Suppressor macrophage treated with lipopolysaccharide for 4 hours (primary cell): ENCODE data around the gene SATL1.
"Not testable (repeated sequence)": the region's sequence is repeated elsewhere in the genome, so short reads cannot be mapped to it uniquely, and the experiment has no call there.

Source experiments
- DNase-seq: peaks from one replicate; pipeline ENCODE4 v3.0.0-alpha.2; 2020

The SATL1 gene

DNA sequence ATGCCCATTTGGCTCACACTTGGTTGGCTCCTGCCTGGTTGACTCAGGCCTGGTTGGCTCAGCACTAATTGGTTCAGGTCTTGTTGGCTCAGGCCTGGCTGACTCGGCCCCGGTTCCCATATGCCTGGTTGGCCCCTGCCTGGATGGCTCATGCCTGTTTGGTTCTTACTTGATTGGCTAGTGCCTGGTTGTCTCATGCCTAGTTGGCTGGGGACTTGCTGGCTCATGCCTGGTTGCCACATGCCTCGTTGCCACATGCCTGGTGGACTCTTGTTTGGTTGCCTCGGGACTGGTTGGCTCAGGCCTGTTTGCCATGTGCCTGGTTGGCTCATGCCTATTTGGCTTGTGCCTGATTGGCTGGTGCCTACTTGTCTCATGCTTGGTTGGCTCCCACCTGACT, 136.2 kb downstream of the SATL1 start:
- no peak for DNase-seq

DNA sequence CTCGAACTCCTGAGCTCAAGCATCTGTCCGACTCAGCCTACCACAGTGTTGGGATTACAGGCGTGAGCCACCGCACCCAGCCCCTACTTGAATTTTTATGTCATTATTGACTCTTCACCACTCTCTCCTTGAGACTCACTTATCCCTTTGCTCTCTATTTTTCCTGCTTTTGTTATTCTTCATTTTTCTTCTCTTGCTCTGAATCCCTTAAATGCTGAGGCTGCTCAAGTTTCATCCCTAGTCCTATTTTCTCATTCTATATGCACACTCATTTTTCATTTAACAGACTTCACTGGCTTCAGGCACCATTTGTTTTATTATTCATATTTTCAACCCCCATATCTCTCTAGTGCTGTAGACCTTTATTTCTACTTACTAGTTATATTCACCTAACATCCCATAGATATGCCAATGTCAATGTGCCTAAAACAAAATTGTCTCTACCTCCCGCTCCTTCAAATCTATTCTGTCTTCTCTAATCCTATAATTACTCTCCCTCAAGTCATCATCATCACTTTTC, 154.2 kb downstream of the SATL1 start:
- DNase-seq = no peak

DNA sequence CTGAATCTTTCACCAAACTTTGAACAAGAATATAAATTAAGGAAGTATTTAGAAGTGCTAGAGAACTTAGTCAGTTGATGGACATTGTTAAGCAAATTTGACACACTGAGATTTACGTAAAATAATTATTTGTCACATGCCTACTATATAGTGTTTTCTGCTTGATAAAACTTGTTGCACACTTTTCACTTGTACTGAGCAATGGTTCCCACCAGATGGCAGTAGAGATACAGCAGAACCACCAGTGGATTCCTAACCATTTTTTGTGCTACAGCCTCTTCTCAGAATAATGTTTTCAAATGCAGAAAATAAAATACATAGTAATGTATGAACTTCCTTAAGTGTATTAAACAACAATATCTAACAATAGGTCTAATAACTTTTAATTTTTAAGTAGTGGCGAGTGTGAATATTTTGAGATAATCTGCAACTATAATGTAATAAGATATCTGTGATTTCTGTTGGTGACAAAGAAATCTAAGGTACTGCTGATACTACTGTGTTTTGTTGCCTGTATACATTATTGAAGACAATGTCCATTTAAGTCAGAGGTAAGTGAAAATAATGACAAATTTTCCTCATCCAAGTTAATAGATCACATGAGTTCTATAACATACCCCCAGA, 158.7 kb downstream of the SATL1 start:
- peak; percentile 30 for DNase-seq

DNA sequence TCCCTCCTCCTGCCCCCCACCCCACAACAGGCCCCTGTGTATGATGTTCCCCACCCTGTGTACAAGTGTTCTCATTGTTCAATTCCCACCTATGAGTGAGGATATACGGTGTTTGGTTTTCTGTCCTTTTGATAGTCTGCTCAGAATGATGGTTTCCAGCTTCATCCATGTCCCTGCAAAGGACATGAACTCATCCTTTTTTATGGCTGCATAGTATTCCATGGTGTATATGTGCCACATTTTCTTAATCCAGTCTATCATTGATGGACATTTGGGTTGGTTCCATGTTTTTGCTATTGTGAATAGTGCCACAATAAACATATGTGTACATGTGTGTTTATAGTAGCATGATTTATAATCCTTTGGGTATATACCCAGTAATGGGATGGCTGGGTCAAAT, 166.3 kb downstream of the SATL1 start:
- not testable (repeated sequence) for DNase-seq

DNA sequence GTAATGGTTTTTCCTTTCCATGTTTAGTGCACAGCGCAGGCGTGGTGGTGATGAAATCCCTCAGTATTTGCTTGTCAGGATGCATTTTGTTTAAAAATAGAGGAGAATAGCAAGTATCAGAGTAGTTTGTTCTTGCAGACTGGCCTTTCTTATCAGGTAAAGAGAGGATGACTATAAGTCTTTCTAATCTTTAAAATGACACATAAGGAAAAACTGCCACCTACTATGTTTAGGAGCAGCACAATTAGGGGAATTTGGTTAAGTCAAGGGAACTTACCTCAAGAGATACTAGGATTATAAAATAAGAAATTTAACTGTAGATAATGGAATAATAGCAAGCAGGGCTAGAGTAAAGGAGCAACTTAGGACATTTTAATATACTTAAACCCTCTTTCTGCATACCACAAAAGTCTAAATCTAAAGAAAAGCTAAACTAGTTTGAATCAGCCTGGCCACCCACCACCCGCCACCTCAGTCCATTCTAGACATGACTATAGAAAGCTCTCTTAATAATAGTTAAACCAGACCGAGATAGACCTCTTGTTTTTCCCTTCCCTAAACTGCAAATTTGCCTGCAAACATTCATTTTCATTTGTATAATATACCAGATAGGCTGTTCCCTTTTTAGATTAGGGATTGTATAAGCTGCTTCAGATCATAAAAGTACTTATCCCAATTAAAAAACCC, 177.9 kb downstream of the SATL1 start:
- DNase-seq = no peak

DNA sequence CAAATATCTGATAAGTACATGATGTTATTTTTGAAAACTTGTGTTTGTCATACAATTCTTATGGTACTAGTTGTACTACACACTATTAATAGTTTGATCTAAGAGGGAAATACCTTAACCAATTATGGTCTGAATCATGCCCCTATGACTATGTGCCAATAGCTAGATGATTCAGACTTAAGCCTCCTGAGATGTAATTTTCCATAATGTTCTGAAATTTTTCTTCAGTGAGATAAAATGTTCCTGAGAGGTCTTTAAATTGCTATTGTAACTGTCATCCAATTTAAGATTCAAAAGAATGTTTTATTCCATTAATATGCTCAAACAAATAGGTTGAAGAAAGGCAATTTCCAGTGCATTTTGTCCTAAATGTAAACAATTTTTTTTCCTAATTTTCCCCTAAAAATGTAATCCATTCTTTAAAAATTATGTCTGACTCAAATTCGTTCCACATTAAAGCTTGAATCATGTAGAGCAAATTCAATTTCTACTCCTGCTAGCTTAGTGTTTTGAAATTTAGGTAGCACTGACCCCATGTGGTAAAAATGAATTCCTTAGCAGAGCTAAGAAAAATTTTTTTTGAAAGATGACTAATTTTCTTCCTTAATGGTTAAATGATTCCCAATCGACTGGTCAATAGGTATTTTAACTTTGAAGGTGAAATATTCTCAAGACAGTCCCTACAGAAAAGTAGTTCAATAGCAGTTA, 190.8 kb downstream of the SATL1 start:
- DNase-seq = peak; percentile 9

DNA sequence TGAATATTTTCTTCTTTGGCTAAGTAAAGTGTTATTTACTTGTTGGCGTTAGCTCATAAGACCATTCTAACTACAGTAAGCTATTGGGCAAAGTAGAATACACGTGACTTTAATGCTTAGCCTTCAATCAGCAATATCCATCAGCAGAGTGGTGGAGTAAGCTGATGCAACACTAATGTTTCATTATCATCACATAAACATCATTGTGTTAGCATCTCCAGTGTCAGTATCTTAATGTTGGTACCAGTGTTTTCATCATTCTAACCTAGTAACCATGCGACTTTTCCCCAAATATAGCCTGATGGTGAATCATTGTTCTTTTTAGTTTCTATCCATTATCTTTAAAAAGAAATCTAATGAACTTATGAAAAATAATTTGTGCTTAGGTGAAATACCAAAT, 191.4 kb downstream of the SATL1 start:
- DNase-seq = no peak

DNA sequence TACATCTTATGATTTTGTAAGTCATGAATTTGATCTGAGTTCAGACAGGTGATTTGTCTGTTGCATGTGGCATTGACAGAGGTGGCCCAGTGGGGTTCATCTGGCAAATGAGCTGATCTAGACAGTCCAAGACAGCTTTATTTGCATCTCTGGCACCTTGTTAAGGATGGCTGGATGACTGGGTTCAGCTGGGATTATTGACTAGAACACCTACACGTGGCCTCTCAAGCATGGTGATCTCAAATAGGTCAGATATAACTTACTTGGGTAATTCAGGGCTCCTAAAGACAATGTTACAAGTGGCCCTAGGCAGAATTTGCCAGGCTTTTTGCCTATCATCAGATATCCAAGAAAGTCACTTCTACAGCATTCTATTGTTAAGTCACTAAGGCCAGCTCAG, 192.0 kb downstream of the SATL1 start:
- no peak for DNase-seq
